HCT116 (cell line): Measurements from ENCODE around the gene CHPT1. TPM values are rescaled to one million over a fixed set of nuclear protein-coding genes. Genes with fewer than 3 reads are reported as not detected.

ENCODE experiments used
- ATAC-seq: fragments of 200-7000 bp; cut with Tn5 transposase; 2 replicates; pipeline ENCODE4 v1.9.1; 2020; ENCODE audit warnings: mild to moderate bottlenecking, moderate library complexity
- BruUV-seq: library from RNA; stranded (reverse); fragments of 400-500 nt; replicated peaks from 2 replicates; lab custom pipeline; 2021; lab: Mats Ljungman, UMichigan
- CTCF ChIA-PET: fragments of 300-600 bp; sonication (Branson Sonifier 250); formaldehyde crosslinking; loops from one replicate; lab custom pipeline; 2021; ENCODE audit warnings: antibody characterized with exemption; lab: Charles Lee
- POLR2A ChIA-PET: fragments of 300-600, 350-600 bp; sonication (Branson Sonifier 250); formaldehyde crosslinking; loops from one replicate; lab custom pipeline; 2021; ENCODE audit warnings: antibody characterized with exemption; lab: Charles Lee
- RAD21 ChIA-PET, 2 experiments: fragments of 300-600 bp; sonication (Branson Sonifier 250); formaldehyde crosslinking; loops; one replicate each; lab custom pipeline; 2023; ENCODE audit warnings: low total read pairs in 2 of 2; ENCODE audit not compliant: uncharacterized antibody in 2 of 2, unreplicated experiment in 2 of 2, low non-redundant PET in 1 of 2; lab: Charles Lee
- DNase-seq: peaks from one replicate; pipeline ENCODE4 v3.0.0-alpha.2; 2010; ENCODE audit warnings: low read depth, low spot score
- H2AFZ ChIP-seq: fragments of 200-600 bp; shearing (Covaris generic), sonication (generic); 2 replicates; pipeline ENCODE4 v1.6.1; 2017; ENCODE audit warnings: low read depth, mixed run types, mixed read lengths, antibody characterized with exemption, low read length; ENCODE audit not compliant: poor library complexity, severe bottlenecking
- H3K27ac ChIP-seq: 2 replicates; pipeline ENCODE4 v1.5.1; 2012; ENCODE audit warnings: low read depth, low read length
- H3K27me3 ChIP-seq: fragments of 200-600 bp; sonication (generic); 2 replicates; pipeline ENCODE4 v1.6.1; 2016; ENCODE audit warnings: mixed run types, low read length, mixed read lengths; ENCODE audit not compliant: insufficient read depth
- H3K36me3 ChIP-seq, 2 experiments: fragments of 200-500 bp in 1 of 2; fragments of 200-600 bp in 1 of 2; sonication (Bioruptor generic) in 1 of 2; sonication (generic) in 1 of 2; 2 replicates each; pipeline versions ENCODE4 v1.5.1 to v1.6.1; 2014 to 2016; ENCODE audit warnings: low read length in 2 of 2, inconsistent platforms in 1 of 2, mixed read lengths in 1 of 2, mixed run types in 1 of 2; ENCODE audit not compliant: insufficient read depth in 2 of 2, control insufficient read depth in 1 of 2
- H3K4me1 ChIP-seq, 2 experiments: fragments of 200-600 bp in 1 of 2; sonication (generic) in 1 of 2; 2 replicates each; pipeline versions ENCODE4 v1.5.1 to v1.6.1; 2012 to 2017; ENCODE audit warnings: low read length in 2 of 2, inconsistent platforms in 1 of 2, mild to moderate bottlenecking in 1 of 2, mixed read lengths in 1 of 2, mixed run types in 1 of 2, moderate library complexity in 1 of 2; ENCODE audit not compliant: insufficient read depth in 2 of 2, control insufficient read depth in 1 of 2
- H3K4me2 ChIP-seq: fragments of 200-600 bp; sonication (generic); 2 replicates; pipeline ENCODE4 v1.6.1; 2017; ENCODE audit warnings: mixed run types, low read length, mixed read lengths
- H3K4me3 ChIP-seq, 2 experiments: fragments of 200-600 bp in 1 of 2; sonication (generic) in 1 of 2; replicated peaks in 1 of 2; 2 replicates each; pipeline ENCODE4 v1.5.1; 2011 to 2016; ENCODE audit warnings: low read length in 2 of 2, control low read depth in 1 of 2, low read depth in 1 of 2, mild to moderate bottlenecking in 1 of 2, mixed read lengths in 1 of 2, mixed run types in 1 of 2
- H3K79me2 ChIP-seq: fragments of 200-600 bp; sonication (generic); 2 replicates; pipeline ENCODE4 v1.6.1; 2017; ENCODE audit warnings: mild to moderate bottlenecking, mixed run types, low read length, moderate library complexity, mixed read lengths; ENCODE audit not compliant: insufficient read depth
- H3K9ac ChIP-seq: fragments of 200-600 bp; sonication (generic); 2 replicates; pipeline ENCODE4 v1.6.1; 2016; ENCODE audit warnings: low read length, mixed read lengths
- H3K9me2 ChIP-seq: fragments of 200-600 bp; sonication (generic), shearing (Covaris generic); 2 replicates; pipeline ENCODE4 v1.6.1; 2017; ENCODE audit warnings: mixed run types, mild to moderate bottlenecking, moderate library complexity; ENCODE audit not compliant: insufficient read depth
- H3K9me3 ChIP-seq, 2 experiments: fragments of 200-500 bp in 1 of 2; fragments of 200-600 bp in 1 of 2; sonication (Bioruptor generic) in 1 of 2; sonication (generic) in 1 of 2; 2 replicates each; pipeline ENCODE4 v1.6.1; 2014 to 2017; ENCODE audit warnings: low read length in 2 of 2, mixed read lengths in 2 of 2, inconsistent platforms in 1 of 2, low read depth in 1 of 2, mild to moderate bottlenecking in 1 of 2, mixed run types in 1 of 2, moderate library complexity in 1 of 2; ENCODE audit not compliant: control insufficient read depth in 1 of 2, insufficient read depth in 1 of 2
- H4K20me1 ChIP-seq: fragments of 200-600 bp; sonication (generic), shearing (Covaris generic); 2 replicates; pipeline ENCODE4 v1.6.1; 2017; ENCODE audit warnings: mixed run types, mild to moderate bottlenecking, moderate library complexity; ENCODE audit not compliant: insufficient read depth
- CBX3 ChIP-seq: IDR thresholded peaks from 2 replicates; pipeline ENCODE4 v1.6.1; 2012; ENCODE audit warnings: low read depth
- EGR1 ChIP-seq: IDR thresholded peaks from 2 replicates; pipeline ENCODE4 v1.6.1; 2012; ENCODE audit warnings: low read depth
- EZH2 ChIP-seq: fragments of 200-600 bp; sonication (generic); IDR thresholded peaks from 2 replicates; pipeline ENCODE4 v1.6.1; 2017; ENCODE audit warnings: antibody characterized with exemption, mixed run types
- EZH2phosphoT487 ChIP-seq: fragments of 200-600 bp; IDR thresholded peaks from 2 replicates; pipeline ENCODE4 v1.6.1; 2018; ENCODE audit warnings: antibody characterized with exemption, borderline replicate concordance
- JUND ChIP-seq: IDR thresholded peaks from 2 replicates; pipeline ENCODE4 v1.6.1; 2012
- POLR2A ChIP-seq: IDR thresholded peaks from 2 replicates; pipeline ENCODE4 v1.7.0; 2011; ENCODE audit warnings: borderline replicate concordance; ENCODE audit not compliant: insufficient read depth, insufficient read length; ENCODE audit errors: extremely low read depth
- RAD21 ChIP-seq: IDR thresholded peaks from 2 replicates; pipeline ENCODE4 v1.6.1; 2012; ENCODE audit warnings: low read depth, mild to moderate bottlenecking
- SRF ChIP-seq: IDR thresholded peaks from 2 replicates; pipeline ENCODE4 v1.6.1; 2012; ENCODE audit warnings: low read depth
- YY1 ChIP-seq: IDR thresholded peaks from 2 replicates; pipeline ENCODE4 v1.6.1; 2011; ENCODE audit warnings: low read length, low read depth, moderate library complexity, mild to moderate bottlenecking; ENCODE audit not compliant: insufficient replicate concordance; ENCODE audit errors: extremely low read depth
- intact Hi-C: fragments of 100-400 bp; cut with micrococcal nuclease; formaldehyde crosslinking; loops from 2 replicates; pipeline ENCODE4 v1.10.0; 2022
- total RNA-seq: library from RNA; stranded (reverse); gene quantifications from one replicate; pipeline ENCODE4 v1.2.1, GENCODE V29; 2021; ENCODE audit not compliant: unreplicated experiment
- TF ChIP-seq, protein P1 (sequence below): IDR thresholded peaks from 2 replicates; pipeline ENCODE4 v1.6.1; 2012

The CHPT1 gene
- total RNA-seq, 1 experiment from 2014 or later, result 20.1 TPM

GRCh38 chr12:101706403-101706802 lies 9.0 kb downstream of the CHPT1 start:
- Histone ChIP-seq H3K9me3 (no peaks in the 10 kb centered on the region), H3K9me2 (no peaks in the 10 kb centered on the region), H3K4me3 (no peak overlapping the region), H3K9ac (no peak overlapping the region), H3K4me2 (peak overlapping the region; percentile 38; the same call in 1 of the 2 replicates), H2AFZ (no peak overlapping the region), H3K4me1 (peaks cover 4 to 15% of the 10 kb centered on the region in 2 experiments; a peak in 3 of 4 replicates), H3K27me3 (no peaks in the 10 kb centered on the region), H4K20me1 (no peaks in the 10 kb centered on the region), H3K36me3 (no peaks in the 10 kb centered on the region), H3K27ac (no peak overlapping the region), H3K79me2 (peaks cover 80% of the 10 kb centered on the region)
- TF ChIP-seq EGR1, result no peak; the same call in 1 of the 2 replicates
- no peak for TF ChIP-seq CBX3
- no peak for TF ChIP-seq EZH2phosphoT487
- TF ChIP-seq POLR2A, result no peak
- no peak for TF ChIP-seq SRF
- ATAC-seq (no peak), DNase-seq (no peak)
- BruUV-seq, result no TSS peak
- intact Hi-C loops, result no loop called here
- ChIA-PET RAD21 (no interaction called here), POLR2A (no interaction called here), CTCF (no interaction called here)

DNA sequence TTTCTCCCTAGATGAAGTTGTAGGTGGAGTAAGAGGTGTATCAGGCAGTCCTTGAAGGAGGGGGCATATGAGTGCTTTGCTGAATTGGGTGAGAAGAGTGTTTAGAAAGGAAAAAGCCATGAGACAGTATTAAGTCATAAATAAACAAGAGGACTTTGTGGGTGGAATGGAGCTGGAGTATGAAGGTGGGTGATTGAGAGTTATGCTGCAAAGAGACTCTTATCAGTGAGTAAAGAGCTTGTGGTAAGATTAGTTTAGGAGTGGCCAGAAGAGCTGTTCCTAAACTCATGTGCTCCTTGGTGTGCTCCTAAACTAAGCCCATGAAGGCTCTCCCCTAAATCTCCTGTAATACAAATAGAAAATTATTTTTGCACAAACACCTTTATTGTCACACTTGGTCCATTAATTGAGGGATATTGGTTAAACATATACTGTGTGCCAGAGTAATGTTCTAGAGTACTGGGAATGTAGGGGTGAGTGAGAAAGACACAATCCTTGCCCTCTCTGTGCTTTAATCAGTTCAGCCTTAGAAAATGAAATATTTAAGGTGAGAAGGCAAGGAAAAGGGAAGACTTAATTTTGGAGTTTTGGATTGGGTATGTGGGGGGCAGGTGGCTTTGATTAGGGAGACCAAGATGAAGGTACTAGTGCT lies 9.8 kb downstream of the CHPT1 start:
- no peaks in the 10 kb centered on the region for H3K36me3 ChIP-seq
- ATAC-seq (peak; percentile 40; the same call in 1 of the 2 replicates), DNase-seq (no peak)
- ChIA-PET RAD21 (no interaction called here), CTCF (no interaction called here), POLR2A (no interaction called here)
- H3K79me2 ChIP-seq, result peaks cover 80% of the 10 kb centered on the region
- no peaks in the 10 kb centered on the region for H3K9me3 ChIP-seq
- BruUV-seq, result no TSS peak
- intact Hi-C loops, result no loop called here
- H3K9me2 ChIP-seq, result no peaks in the 10 kb centered on the region
- peaks cover 4 to 15% of the 10 kb centered on the region in 2 experiments; a peak in 3 of 4 replicates for H3K4me1 ChIP-seq
- TF ChIP-seq, protein P1, sequence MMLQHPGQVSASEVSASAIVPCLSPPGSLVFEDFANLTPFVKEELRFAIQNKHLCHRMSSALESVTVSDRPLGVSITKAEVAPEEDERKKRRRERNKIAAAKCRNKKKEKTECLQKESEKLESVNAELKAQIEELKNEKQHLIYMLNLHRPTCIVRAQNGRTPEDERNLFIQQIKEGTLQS, result no peak
- TF ChIP-seq YY1, result no peak
- no peak for TF ChIP-seq EZH2
- TF ChIP-seq JUND, result no peak
- TF ChIP-seq EGR1, result no peak
- no peak for TF ChIP-seq RAD21
- TF ChIP-seq EZH2phosphoT487, result no peak
- no peak overlapping the region for H3K9ac ChIP-seq
- no peak overlapping the region for H2AFZ ChIP-seq
- no peaks in the 10 kb centered on the region for H4K20me1 ChIP-seq
- H3K27ac ChIP-seq, result no peak overlapping the region
- H3K27me3 ChIP-seq, result no peaks in the 10 kb centered on the region
- H3K4me2 ChIP-seq, result no peak overlapping the region; the same call in 1 of the 2 replicates
- no peak overlapping the region for H3K4me3 ChIP-seq
